ENCODE data around the gene GRID1. TPM values are rescaled to one million over a fixed set of nuclear protein-coding genes. Genes with fewer than 3 reads are reported as not detected.

Gene GRID1
- total and polyA plus RNA-seq, 10 of the 15 experiments (the other 5 are each of a cell fraction or from before 2014, with no cell fraction given), result 0.04 to 0.62 (median 0.08) TPM; not detected in 5

DNA sequence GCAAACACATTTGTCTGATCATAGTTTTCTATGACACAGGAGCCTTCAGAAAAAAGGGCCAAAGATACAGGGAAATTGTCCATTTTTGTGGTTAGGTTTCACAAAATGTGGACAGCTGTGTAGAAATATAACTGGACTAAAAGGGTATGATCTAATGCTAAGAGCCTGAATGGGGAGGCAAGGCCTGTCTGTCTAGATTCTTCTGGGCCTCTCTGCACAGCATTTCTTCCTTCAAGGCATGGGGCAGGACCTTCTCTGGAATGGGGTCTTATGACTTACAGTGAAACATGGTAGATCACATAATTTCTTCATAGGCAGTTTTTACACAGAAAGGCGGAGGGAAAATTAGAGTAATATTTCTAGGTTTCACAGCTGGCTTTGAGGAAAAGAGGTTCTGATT is 795.7 kb downstream of the GRID1 start:
- no TSS peak for BruUV-seq (replicated peaks)
- H4K20me1 ChIP-seq (ENCODE audit: control insufficient read depth, insufficient read depth), result no peaks in the 10 kb centered on the region
- ChIA-PET CTCF (no interaction called here), RAD21 (ENCODE audit: unreplicated experiment) (no interaction called here), POLR2A (no interaction called here), SMC1A (ENCODE audit: uncharacterized antibody, unreplicated experiment) (interaction anchor here (0.7 kb wide), 1 partner anchor 405 kb away, joined by 3 read pairs; no protein-coding TSS in a partner anchor)
- no peaks in the 10 kb centered on the region for H3K9me3 ChIP-seq (replicated peaks; ENCODE audit: control insufficient read depth, insufficient read depth, low read length)
- no peak for DNase-seq (ENCODE audit: low read depth, low spot score)
- H3K27ac ChIP-seq (ENCODE audit: control insufficient read depth, insufficient read depth), result no peak overlapping the region
- 71% methylated on average over 1 of the region's 1 CpG for WGBS (ENCODE audit: insufficient coverage, insufficient replicate concordance, low lambda C conversion rate, missing lambda C conversion rate)
- H3K4me2 ChIP-seq (ENCODE audit: control insufficient read depth, insufficient read depth), result no peak overlapping the region
- H3K36me3 ChIP-seq (ENCODE audit: control insufficient read depth in 2 of 2, insufficient read depth in 2 of 2, low read length in 1 of 2), result no peaks in the 10 kb centered on the region
- no peaks in the 10 kb centered on the region for H3K4me1 ChIP-seq (ENCODE audit: control insufficient read depth, insufficient read depth, low read length)
- H3K9ac ChIP-seq (ENCODE audit: control insufficient read depth, insufficient read depth, low read length), result no peak overlapping the region
- in situ Hi-C loops (cut with MboI), result no loop called here
- TF ChIP-seq CBFB (IDR thresholded peaks at IDR 0.05; ENCODE audit: low read depth) (no peak), CEBPB (IDR thresholded peaks at IDR 0.05; ENCODE audit: borderline replicate concordance in 1 of 2, low read depth in 2 of 2, low read length in 2 of 2) (no peak), SP1 (IDR thresholded peaks at IDR 0.05; ENCODE audit: low read depth, low read length) (no peak)
- H2AFZ ChIP-seq (ENCODE audit: control insufficient read depth, low read depth, low read length), result no peak overlapping the region
- H3K4me3 ChIP-seq, result no peak overlapping the region
- FAIRE-seq, result no peak
- intact Hi-C loops (cut with micrococcal nuclease; ENCODE audit: unreplicated experiment), result no loop called here
- no peak for ATAC-seq
- no peaks in the 10 kb centered on the region for H3K27me3 ChIP-seq (replicated peaks in 1 of 2; ENCODE audit: control insufficient read depth in 2 of 2, insufficient read depth in 2 of 2, low read length in 1 of 2)
- H3K79me2 ChIP-seq (ENCODE audit: control insufficient read depth, insufficient read depth, low read length), result no peaks in the 10 kb centered on the region

DNA sequence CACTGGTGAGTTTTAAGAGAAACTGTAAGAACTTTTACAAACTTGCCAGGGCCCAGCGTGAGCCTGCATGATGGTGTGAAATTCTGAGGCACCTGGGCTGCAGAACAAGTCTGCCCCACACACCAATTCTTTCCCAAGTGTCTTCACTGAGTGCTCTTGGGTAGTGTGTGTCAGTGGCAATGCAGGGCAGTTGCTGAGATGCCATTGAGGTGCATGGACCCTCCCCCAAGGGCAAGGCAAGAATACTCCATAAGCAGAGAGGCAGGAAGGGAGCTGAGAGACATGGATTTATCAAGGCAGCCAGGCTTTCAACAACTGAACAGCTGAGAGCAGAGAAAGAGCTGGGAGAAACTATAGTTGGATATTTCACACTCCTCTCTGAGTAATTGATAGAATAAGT is 801.2 kb downstream of the GRID1 start:
- Histone ChIP-seq H3K9me3 (replicated peaks; ENCODE audit: control insufficient read depth, insufficient read depth, low read length) (no peaks in the 10 kb centered on the region), H3K27me3 (replicated peaks in 1 of 2; ENCODE audit: control insufficient read depth in 2 of 2, insufficient read depth in 2 of 2, low read length in 1 of 2) (no peaks in the 10 kb centered on the region), H3K4me2 (ENCODE audit: control insufficient read depth, insufficient read depth) (no peak overlapping the region), H3K36me3 (ENCODE audit: control insufficient read depth in 2 of 2, insufficient read depth in 2 of 2, low read length in 1 of 2) (no peaks in the 10 kb centered on the region), H3K4me1 (ENCODE audit: control insufficient read depth, insufficient read depth, low read length) (no peaks in the 10 kb centered on the region), H3K79me2 (ENCODE audit: control insufficient read depth, insufficient read depth, low read length) (no peaks in the 10 kb centered on the region), H3K27ac (ENCODE audit: control insufficient read depth, insufficient read depth) (no peak overlapping the region), H2AFZ (ENCODE audit: control insufficient read depth, low read depth, low read length) (no peak overlapping the region), H3K4me3 (no peak overlapping the region), H4K20me1 (ENCODE audit: control insufficient read depth, insufficient read depth) (no peaks in the 10 kb centered on the region), H3K9ac (ENCODE audit: control insufficient read depth, insufficient read depth, low read length) (no peak overlapping the region)
- intact Hi-C loops (cut with micrococcal nuclease; ENCODE audit: unreplicated experiment), result no loop called here
- ATAC-seq (no peak), FAIRE-seq (no peak), DNase-seq (ENCODE audit: low read depth, low spot score) (no peak)
- POLR2A ChIA-PET, result no interaction called here
- in situ Hi-C loops (cut with MboI), result no loop called here
- RAD21 ChIA-PET (ENCODE audit: unreplicated experiment), result no interaction called here
- BruUV-seq (replicated peaks), result no TSS peak
- CTCF ChIA-PET, result interaction anchor here (0.9 kb wide), 1 partner anchor 15 kb away, joined by 3 read pairs; no protein-coding TSS in a partner anchor
- SMC1A ChIA-PET (ENCODE audit: uncharacterized antibody, unreplicated experiment), result no interaction called here
- WGBS (ENCODE audit: insufficient coverage, insufficient replicate concordance, low lambda C conversion rate, missing lambda C conversion rate), result 0% methylated on average over 1 of the region's 1 CpG
- TF ChIP-seq HCFC1 (IDR thresholded peaks at IDR 0.05; ENCODE audit: low read length) (no peak), GABPA (IDR thresholded peaks at IDR 0.05; ENCODE audit: low read depth) (no peak), ZSCAN29 (IDR thresholded peaks at IDR 0.05) (no peak), REST (IDR thresholded peaks at IDR 0.05; ENCODE audit: low read depth, low read length) (no peak), RFX5 (IDR thresholded peaks at IDR 0.05; ENCODE audit: low read depth, low read length) (no peak), CREB1 (IDR thresholded peaks at IDR 0.05; ENCODE audit: low read depth) (no peak)
- TF ChIP-seq, protein P1, sequence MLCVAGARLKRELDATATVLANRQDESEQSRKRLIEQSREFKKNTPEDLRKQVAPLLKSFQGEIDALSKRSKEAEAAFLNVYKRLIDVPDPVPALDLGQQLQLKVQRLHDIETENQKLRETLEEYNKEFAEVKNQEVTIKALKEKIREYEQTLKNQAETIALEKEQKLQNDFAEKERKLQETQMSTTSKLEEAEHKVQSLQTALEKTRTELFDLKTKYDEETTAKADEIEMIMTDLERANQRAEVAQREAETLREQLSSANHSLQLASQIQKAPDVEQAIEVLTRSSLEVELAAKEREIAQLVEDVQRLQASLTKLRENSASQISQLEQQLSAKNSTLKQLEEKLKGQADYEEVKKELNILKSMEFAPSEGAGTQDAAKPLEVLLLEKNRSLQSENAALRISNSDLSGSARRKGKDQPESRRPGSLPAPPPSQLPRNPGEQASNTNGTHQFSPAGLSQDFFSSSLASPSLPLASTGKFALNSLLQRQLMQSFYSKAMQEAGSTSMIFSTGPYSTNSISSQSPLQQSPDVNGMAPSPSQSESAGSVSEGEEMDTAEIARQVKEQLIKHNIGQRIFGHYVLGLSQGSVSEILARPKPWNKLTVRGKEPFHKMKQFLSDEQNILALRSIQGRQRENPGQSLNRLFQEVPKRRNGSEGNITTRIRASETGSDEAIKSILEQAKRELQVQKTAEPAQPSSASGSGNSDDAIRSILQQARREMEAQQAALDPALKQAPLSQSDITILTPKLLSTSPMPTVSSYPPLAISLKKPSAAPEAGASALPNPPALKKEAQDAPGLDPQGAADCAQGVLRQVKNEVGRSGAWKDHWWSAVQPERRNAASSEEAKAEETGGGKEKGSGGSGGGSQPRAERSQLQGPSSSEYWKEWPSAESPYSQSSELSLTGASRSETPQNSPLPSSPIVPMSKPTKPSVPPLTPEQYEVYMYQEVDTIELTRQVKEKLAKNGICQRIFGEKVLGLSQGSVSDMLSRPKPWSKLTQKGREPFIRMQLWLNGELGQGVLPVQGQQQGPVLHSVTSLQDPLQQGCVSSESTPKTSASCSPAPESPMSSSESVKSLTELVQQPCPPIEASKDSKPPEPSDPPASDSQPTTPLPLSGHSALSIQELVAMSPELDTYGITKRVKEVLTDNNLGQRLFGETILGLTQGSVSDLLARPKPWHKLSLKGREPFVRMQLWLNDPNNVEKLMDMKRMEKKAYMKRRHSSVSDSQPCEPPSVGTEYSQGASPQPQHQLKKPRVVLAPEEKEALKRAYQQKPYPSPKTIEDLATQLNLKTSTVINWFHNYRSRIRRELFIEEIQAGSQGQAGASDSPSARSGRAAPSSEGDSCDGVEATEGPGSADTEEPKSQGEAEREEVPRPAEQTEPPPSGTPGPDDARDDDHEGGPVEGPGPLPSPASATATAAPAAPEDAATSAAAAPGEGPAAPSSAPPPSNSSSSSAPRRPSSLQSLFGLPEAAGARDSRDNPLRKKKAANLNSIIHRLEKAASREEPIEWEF (IDR thresholded peaks at IDR 0.05; ENCODE audit: insufficient replicate concordance, low read depth, low read length), result no peak
